Measurements from ENCODE around the gene ALDH7A1. TPM values are rescaled to one million over a fixed set of nuclear protein-coding genes. Genes with fewer than 3 reads are reported as not detected.
"Not testable (repeated sequence)": the region's sequence is repeated elsewhere in the genome, so short reads cannot be mapped to it uniquely, and the experiment has no call there.

ALDH7A1 gene
- total RNA-seq, 2 experiments from 2014 or later: 1.6 to 2.1 TPM

GRCh38 chr5:126619781-126620180 lies 24.8 kb upstream of the ALDH7A1 start:
- ChIA-PET POLR2A (no interaction called here), CTCF (no interaction called here)
- Mint-ChIP-seq H3K4me3 (no peak overlapping the region), H3K4me1 (ENCODE audit: low read depth) (peaks cover 7% of the 10 kb centered on the region), H3K27ac (no peak overlapping the region), H3K27me3 (no peaks in the 10 kb centered on the region), H3K9me3 (no peaks in the 10 kb centered on the region), H3K36me3 (ENCODE audit: low read depth) (peaks cover 79% of the 10 kb centered on the region)
- H3K36me3 ChIP-seq (ENCODE audit: insufficient read depth, low read length): peaks cover 56% of the 10 kb centered on the region
- H3K27me3 ChIP-seq (ENCODE audit: control insufficient read depth in 1 of 2, insufficient read depth in 2 of 2, low read length in 2 of 2): no peaks in the 10 kb centered on the region
- H3K9me3 ChIP-seq (ENCODE audit: control insufficient read depth in 1 of 2, insufficient read depth in 1 of 2, low read length in 2 of 2): no peaks in the 10 kb centered on the region
- DNase-seq (no peak), ATAC-seq (ENCODE audit: poor library complexity) (no peak)
- H3K27ac ChIP-seq (ENCODE audit: low read depth in 1 of 2, low read length in 2 of 2): no peak overlapping the region
- intact Hi-C loops (cut with DNase I, micrococcal nuclease): no loop called here
- H3K4me3 ChIP-seq (ENCODE audit: low read length): no peak overlapping the region
- no peaks in the 10 kb centered on the region for H3K4me1 ChIP-seq (ENCODE audit: insufficient read depth, low read length)
- no peak for TF ChIP-seq CTCF (IDR thresholded peaks at IDR 0.05)

GRCh38 chr5:126617603-126618002 lies 22.6 kb upstream of the ALDH7A1 start:
- H3K27me3 Mint-ChIP-seq; H3K9me3 ChIP-seq (ENCODE audit: control insufficient read depth in 1 of 2, insufficient read depth in 1 of 2, low read length in 2 of 2); ATAC-seq (ENCODE audit: poor library complexity); H3K27me3 ChIP-seq (ENCODE audit: control insufficient read depth in 1 of 2, insufficient read depth in 2 of 2, low read length in 2 of 2); H3K27ac Mint-ChIP-seq; H3K4me1 ChIP-seq (ENCODE audit: insufficient read depth, low read length); H3K9me3 Mint-ChIP-seq; H3K4me3 Mint-ChIP-seq; intact Hi-C loops (cut with DNase I, micrococcal nuclease); DNase-seq; H3K27ac ChIP-seq (ENCODE audit: low read depth in 1 of 2, low read length in 2 of 2); H3K4me3 ChIP-seq (ENCODE audit: low read length): not testable (repeated sequence)
- peaks cover 45% of the 10 kb centered on the region for H3K36me3 ChIP-seq (ENCODE audit: insufficient read depth, low read length)
- H3K36me3 Mint-ChIP-seq (ENCODE audit: low read depth): peaks cover 77% of the 10 kb centered on the region
- CTCF ChIA-PET: interaction anchor here (0.7 kb wide), 1 partner anchor 188 kb away, joined by 3 read pairs; no protein-coding TSS in a partner anchor
- peaks cover 11% of the 10 kb centered on the region for H3K4me1 Mint-ChIP-seq (ENCODE audit: low read depth)
- POLR2A ChIA-PET: interaction anchor here (0.6 kb wide), 1 partner anchor 199 kb away, joined by 3 read pairs; no protein-coding TSS in a partner anchor

- ChIA-PET CTCF (no interaction called here), POLR2A (no interaction called here)
- Mint-ChIP-seq H3K9me3 (no peaks in the 10 kb centered on the region), H3K4me3 (no peak overlapping the region), H3K4me1 (ENCODE audit: low read depth) (peaks cover 25% of the 10 kb centered on the region), H3K36me3 (ENCODE audit: low read depth) (peaks cover 90% of the 10 kb centered on the region), H3K27ac (peak overlapping the region; percentile 51), H3K27me3 (no peaks in the 10 kb centered on the region)
- Histone ChIP-seq H3K9me3 (ENCODE audit: control insufficient read depth in 1 of 2, insufficient read depth in 1 of 2, low read length in 2 of 2) (no peaks in the 10 kb centered on the region), H3K27ac (ENCODE audit: low read depth in 1 of 2, low read length in 2 of 2) (no peak overlapping the region), H3K27me3 (ENCODE audit: control insufficient read depth in 1 of 2, insufficient read depth in 2 of 2, low read length in 2 of 2) (no peaks in the 10 kb centered on the region), H3K36me3 (ENCODE audit: insufficient read depth, low read length) (peaks cover 57% of the 10 kb centered on the region), H3K4me1 (ENCODE audit: insufficient read depth, low read length) (no peaks in the 10 kb centered on the region), H3K4me3 (ENCODE audit: low read length) (no peak overlapping the region)
- no peak for ATAC-seq (ENCODE audit: poor library complexity)
- intact Hi-C loops (cut with DNase I, micrococcal nuclease): no loop called here
- TF ChIP-seq CTCF (IDR thresholded peaks at IDR 0.05): no peak
- no peak for DNase-seq
Observed at GRCh38 chr5:126615286-126615685, 20.3 kb upstream of the ALDH7A1 start.

- H3K27ac Mint-ChIP-seq: no peak overlapping the region
- no peak overlapping the region for H3K4me3 Mint-ChIP-seq
- peaks cover 31% of the 10 kb centered on the region for H3K4me1 Mint-ChIP-seq (ENCODE audit: low read depth)
- ChIA-PET CTCF (no interaction called here), POLR2A (no interaction called here)
- no peak overlapping the region for H3K4me3 ChIP-seq (ENCODE audit: low read length)
- H3K36me3 Mint-ChIP-seq (ENCODE audit: low read depth): peaks cover 83% of the 10 kb centered on the region
- no peaks in the 10 kb centered on the region for H3K27me3 ChIP-seq (ENCODE audit: control insufficient read depth in 1 of 2, insufficient read depth in 2 of 2, low read length in 2 of 2)
- peaks cover 57% of the 10 kb centered on the region for H3K36me3 ChIP-seq (ENCODE audit: insufficient read depth, low read length)
- intact Hi-C loops (cut with DNase I, micrococcal nuclease): loop anchor here in 1 of 2 experiments (5.0 kb wide), 1 partner anchor 168 kb away; no protein-coding TSS in a partner anchor
- TF ChIP-seq CTCF (IDR thresholded peaks at IDR 0.05): no peak
- H3K9me3 Mint-ChIP-seq: no peaks in the 10 kb centered on the region
- ATAC-seq (ENCODE audit: poor library complexity) (no peak), DNase-seq (no peak)
- H3K27ac ChIP-seq (ENCODE audit: low read depth in 1 of 2, low read length in 2 of 2): no peak overlapping the region
- no peaks in the 10 kb centered on the region for H3K27me3 Mint-ChIP-seq
- H3K9me3 ChIP-seq (ENCODE audit: control insufficient read depth in 1 of 2, insufficient read depth in 1 of 2, low read length in 2 of 2): no peaks in the 10 kb centered on the region
- H3K4me1 ChIP-seq (ENCODE audit: insufficient read depth, low read length): no peaks in the 10 kb centered on the region
Observed at GRCh38 chr5:126613941-126614592, 19.0 kb upstream of the ALDH7A1 start.
